Fibroblast of lung (primary cell): ENCODE data around the gene SVEP1. TPM values are rescaled to one million over a fixed set of nuclear protein-coding genes. Genes with fewer than 3 reads are reported as not detected.
"Not testable (repeated sequence)": the region's sequence is repeated elsewhere in the genome, so short reads cannot be mapped to it uniquely, and the experiment has no call there.

Experiments
- DNase-seq, 2 donors: peaks; one replicate each; pipeline versions ENCODE4 v3.0.0 to v3.0.0-alpha.2; 2010; ENCODE audit warnings: low read depth in 2 of 2
- H2AFZ ChIP-seq: 2 replicates; pipeline ENCODE4 v1.5.1; 2012; ENCODE audit warnings: low read length, control low read depth, inconsistent platforms
- H3K27ac ChIP-seq: 2 replicates; pipeline ENCODE4 v1.5.1; 2011; ENCODE audit warnings: low read length, control low read depth; ENCODE audit not compliant: insufficient read depth
- H3K27me3 ChIP-seq: 2 replicates; pipeline ENCODE4 v1.5.1; 2011; ENCODE audit warnings: mild to moderate bottlenecking, low read length; ENCODE audit not compliant: control insufficient read depth, insufficient read depth
- H3K36me3 ChIP-seq: 2 replicates; pipeline ENCODE4 v1.5.1; 2011; ENCODE audit warnings: low read length; ENCODE audit not compliant: control insufficient read depth, insufficient read depth
- H3K4me1 ChIP-seq: 2 replicates; pipeline ENCODE4 v1.5.1; 2011; ENCODE audit warnings: low read length; ENCODE audit not compliant: control insufficient read depth, insufficient read depth; ENCODE audit errors: extremely low read depth
- H3K4me2 ChIP-seq: 2 replicates; pipeline ENCODE4 v1.5.1; 2011; ENCODE audit warnings: low read length, control low read depth; ENCODE audit not compliant: insufficient read depth; ENCODE audit errors: extremely low read depth
- H3K4me3 ChIP-seq, 4 experiments: fragments of 200-600 bp in 1 of 4; sonication (generic) in 1 of 4; replicated peaks in 1 of 4; 2 replicates each; pipeline ENCODE4 v1.5.1; 2011 to 2016; ENCODE audit warnings: low read length in 4 of 4, low read depth in 3 of 4, mild to moderate bottlenecking in 3 of 4, control low read depth in 2 of 4, inconsistent platforms in 1 of 4, mixed read lengths in 1 of 4; ENCODE audit not compliant: insufficient read depth in 1 of 4; ENCODE audit errors: control extremely low read depth in 1 of 4
- H3K79me2 ChIP-seq: 2 replicates; pipeline ENCODE4 v1.5.1; 2012; ENCODE audit warnings: mild to moderate bottlenecking, low read length, inconsistent platforms; ENCODE audit not compliant: control insufficient read depth, insufficient read depth
- H3K9ac ChIP-seq: 2 replicates; pipeline ENCODE4 v1.5.1; 2011; ENCODE audit warnings: mild to moderate bottlenecking, low read length, control low read depth; ENCODE audit not compliant: insufficient read depth
- H3K9me3 ChIP-seq: 2 replicates; pipeline ENCODE4 v1.5.1; 2012; ENCODE audit warnings: low read depth, low read length; ENCODE audit not compliant: control insufficient read depth, insufficient read depth
- H4K20me1 ChIP-seq: 2 replicates; pipeline ENCODE4 v1.5.1; 2011; ENCODE audit warnings: low read length; ENCODE audit not compliant: control insufficient read depth, insufficient read depth; ENCODE audit errors: extremely low read depth
- EZH2 ChIP-seq: IDR thresholded peaks from 2 replicates; pipeline ENCODE4 v1.5.1; 2012; ENCODE audit warnings: low read length, control low read depth, mild to moderate bottlenecking; ENCODE audit errors: missing control alignments
- polyA plus RNA-seq, 2 donors: library from polyadenylated mRNA; depleted of rRNA in 1 of 2; stranded (reverse) in 1 of 2; unstranded in 1 of 2; fragments of >200 nt; gene quantifications; 2 replicates each; pipeline ENCODE4 v1.2.1, GENCODE V29; 2011 to 2012; ENCODE audit warnings: missing spikeins in 1 of 2
- total RNA-seq: library from RNA; depleted of rRNA; stranded (reverse); fragments of >200 nt; gene quantifications from 2 replicates; pipeline ENCODE4 v1.2.1, GENCODE V29; 2014
- TF ChIP-seq, protein P1 (sequence below), 2 donors: IDR thresholded peaks in 1 of 2; conservative IDR thresholded peaks in 1 of 2; 1 replicate in 1 of 2; 2 replicates in 1 of 2; pipeline ENCODE4 v1.5.1; 2011 to 2012; ENCODE audit warnings: low read length in 2 of 2, control low read depth in 1 of 2, inconsistent platforms in 1 of 2, low read depth in 1 of 2, mild to moderate bottlenecking in 1 of 2

Gene SVEP1
- total and polyA plus RNA-seq, 2 donors (not counting 1 experiment from before 2014, with no cell fraction given): 46.3 to 96.9 TPM

DNA sequence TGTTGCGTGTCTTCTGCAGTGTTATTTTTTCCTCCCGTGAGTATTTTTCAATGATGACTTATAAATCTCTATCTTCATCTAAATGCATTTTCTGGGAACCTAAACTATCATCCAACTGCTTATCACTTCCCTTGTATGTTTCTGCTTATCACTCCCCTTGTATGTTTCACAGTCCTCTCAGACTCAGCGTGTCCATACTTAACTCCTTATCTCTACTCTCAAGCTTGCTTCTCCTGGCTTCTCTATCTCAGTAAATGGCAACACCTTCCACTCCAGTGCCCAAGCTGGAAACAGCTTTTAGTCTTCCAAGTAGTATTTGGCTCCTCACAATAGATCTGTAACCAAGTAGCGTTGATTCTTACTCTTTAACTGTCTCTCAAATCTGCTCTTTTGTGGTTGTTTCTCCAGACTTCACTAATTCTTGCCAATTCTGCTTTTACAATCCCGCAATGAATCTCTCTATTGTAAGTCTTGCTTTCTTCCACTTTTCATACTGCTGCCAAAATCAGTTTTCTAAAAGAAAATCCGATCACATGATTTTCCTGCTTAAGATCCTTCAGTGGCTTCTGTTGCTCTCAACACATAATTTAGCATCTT lies 208.0 kb downstream of the SVEP1 start:
- Histone ChIP-seq H3K4me1 (peaks cover 2% of the 10 kb centered on the region), H3K9ac (no peak overlapping the region), H3K79me2 (no peaks in the 10 kb centered on the region), H3K36me3 (peaks cover 4% of the 10 kb centered on the region), H3K4me2 (no peak overlapping the region), H3K27ac (no peak overlapping the region), H2AFZ (no peak overlapping the region), H3K27me3 (no peaks in the 10 kb centered on the region), H3K4me3 (no peak overlapping the region), H3K9me3 (no peaks in the 10 kb centered on the region), H4K20me1 (no peaks in the 10 kb centered on the region)
- no peak for TF ChIP-seq EZH2
- TF ChIP-seq, protein P1, sequence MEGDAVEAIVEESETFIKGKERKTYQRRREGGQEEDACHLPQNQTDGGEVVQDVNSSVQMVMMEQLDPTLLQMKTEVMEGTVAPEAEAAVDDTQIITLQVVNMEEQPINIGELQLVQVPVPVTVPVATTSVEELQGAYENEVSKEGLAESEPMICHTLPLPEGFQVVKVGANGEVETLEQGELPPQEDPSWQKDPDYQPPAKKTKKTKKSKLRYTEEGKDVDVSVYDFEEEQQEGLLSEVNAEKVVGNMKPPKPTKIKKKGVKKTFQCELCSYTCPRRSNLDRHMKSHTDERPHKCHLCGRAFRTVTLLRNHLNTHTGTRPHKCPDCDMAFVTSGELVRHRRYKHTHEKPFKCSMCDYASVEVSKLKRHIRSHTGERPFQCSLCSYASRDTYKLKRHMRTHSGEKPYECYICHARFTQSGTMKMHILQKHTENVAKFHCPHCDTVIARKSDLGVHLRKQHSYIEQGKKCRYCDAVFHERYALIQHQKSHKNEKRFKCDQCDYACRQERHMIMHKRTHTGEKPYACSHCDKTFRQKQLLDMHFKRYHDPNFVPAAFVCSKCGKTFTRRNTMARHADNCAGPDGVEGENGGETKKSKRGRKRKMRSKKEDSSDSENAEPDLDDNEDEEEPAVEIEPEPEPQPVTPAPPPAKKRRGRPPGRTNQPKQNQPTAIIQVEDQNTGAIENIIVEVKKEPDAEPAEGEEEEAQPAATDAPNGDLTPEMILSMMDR (conservative IDR thresholded peaks at IDR 0.05 in 1 of 2, IDR thresholded peaks at IDR 0.05 in 1 of 2; ENCODE audit: low read depth in 1 of 2, low read length in 2 of 2): no peak
- DNase-seq: peak in 1 of 2 donors; percentile 10

DNA sequence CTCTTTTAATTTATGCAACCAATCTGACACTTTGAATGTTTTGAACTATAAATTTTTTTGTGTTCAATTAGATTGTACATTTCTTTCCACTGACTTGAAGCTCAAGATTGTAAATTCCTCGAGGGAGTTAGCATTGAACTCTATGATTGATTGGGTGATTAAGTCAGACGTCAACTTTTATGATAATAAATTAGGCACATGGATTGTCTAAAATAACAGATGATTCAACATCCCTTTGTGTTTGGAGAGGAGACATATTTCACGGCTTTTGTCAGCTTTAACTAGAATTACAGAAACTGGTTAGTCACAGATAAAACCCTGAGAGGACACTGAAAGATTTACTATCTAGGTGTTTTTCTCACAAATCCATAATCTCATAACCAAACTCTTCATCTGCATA lies 209.2 kb downstream of the SVEP1 start:
- H3K36me3 ChIP-seq: peaks cover 4% of the 10 kb centered on the region
- no peak overlapping the region for H3K27ac ChIP-seq
- H4K20me1 ChIP-seq: no peaks in the 10 kb centered on the region
- no peak overlapping the region for H3K9ac ChIP-seq
- H3K79me2 ChIP-seq: no peaks in the 10 kb centered on the region
- peaks cover 2% of the 10 kb centered on the region for H3K4me1 ChIP-seq
- H3K27me3 ChIP-seq: no peaks in the 10 kb centered on the region
- TF ChIP-seq EZH2: no peak
- TF ChIP-seq, protein P1 (conservative IDR thresholded peaks at IDR 0.05 in 1 of 2, IDR thresholded peaks at IDR 0.05 in 1 of 2; ENCODE audit: low read depth in 1 of 2, low read length in 2 of 2): no peak
- H3K9me3 ChIP-seq: no peaks in the 10 kb centered on the region
- peak in 1 of 2 donors; percentile 66 for DNase-seq
- H2AFZ ChIP-seq: no peak overlapping the region
- no peak overlapping the region for H3K4me3 ChIP-seq
- no peak overlapping the region for H3K4me2 ChIP-seq

DNA sequence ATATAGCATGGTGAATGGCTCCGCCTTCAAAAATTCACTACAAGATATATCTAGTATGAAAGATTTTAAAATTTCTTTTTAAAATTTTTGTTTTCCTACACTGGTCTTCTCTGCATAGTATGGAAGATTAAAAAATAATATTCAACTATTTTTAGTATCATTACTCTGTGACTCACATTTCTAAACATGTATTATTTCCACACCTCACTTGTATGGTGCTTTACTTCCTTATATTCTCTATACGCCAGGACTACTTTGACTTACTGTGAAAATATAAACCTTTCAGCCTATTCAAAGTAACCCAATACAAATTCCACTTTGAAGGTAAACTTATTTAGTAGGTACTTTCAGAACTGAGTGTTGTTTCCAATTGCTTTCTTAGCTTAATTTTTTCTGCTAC lies 215.1 kb downstream of the SVEP1 start:
- Histone ChIP-seq H3K36me3 (no peaks in the 10 kb centered on the region), H3K4me3 (no peak overlapping the region)
- no peak for DNase-seq

DNA sequence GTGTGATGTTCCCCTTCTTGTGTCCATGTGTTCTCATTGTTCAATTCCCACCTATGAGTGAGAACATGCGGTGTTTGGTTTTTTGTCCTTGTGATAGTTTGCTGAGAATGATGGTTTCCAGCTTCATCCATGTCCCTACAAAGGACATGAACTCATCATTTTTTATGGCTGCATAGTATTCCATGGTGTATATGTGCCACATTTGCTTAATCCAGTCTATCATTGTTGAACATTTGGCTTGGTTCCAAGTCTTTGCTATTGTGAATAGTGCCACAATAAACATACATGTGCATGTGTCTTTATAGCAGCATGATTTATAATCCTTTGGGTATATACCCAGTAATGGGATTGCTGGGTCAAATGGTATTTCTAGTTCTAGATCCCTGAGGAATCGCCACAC lies 220.5 kb downstream of the SVEP1 start:
- H3K9ac ChIP-seq, H3K4me1 ChIP-seq, H3K9me3 ChIP-seq, DNase-seq, H2AFZ ChIP-seq, H3K27ac ChIP-seq, H3K36me3 ChIP-seq, H4K20me1 ChIP-seq, H3K4me3 ChIP-seq, H3K79me2 ChIP-seq, H3K27me3 ChIP-seq, H3K4me2 ChIP-seq: not testable (repeated sequence)

More for the DNA sequence above, 215.1 kb downstream of the SVEP1 start:
- TF ChIP-seq, protein P1 (conservative IDR thresholded peaks at IDR 0.05 in 1 of 2, IDR thresholded peaks at IDR 0.05 in 1 of 2; ENCODE audit: low read depth in 1 of 2, low read length in 2 of 2): no peak
- TF ChIP-seq EZH2: no peak
- Histone ChIP-seq H3K27me3 (no peaks in the 10 kb centered on the region), H3K9me3 (no peaks in the 10 kb centered on the region), H3K27ac (no peak overlapping the region), H3K79me2 (no peaks in the 10 kb centered on the region), H3K4me1 (no peaks in the 10 kb centered on the region), H4K20me1 (no peaks in the 10 kb centered on the region), H2AFZ (no peak overlapping the region), H3K4me2 (no peak overlapping the region), H3K9ac (no peak overlapping the region)
